ENCODE results near the gene MSN.
"Not testable (repeated sequence)": the region's sequence is repeated elsewhere in the genome, so short reads cannot be mapped to it uniquely, and the experiment has no call there.

MSN gene

DNA sequence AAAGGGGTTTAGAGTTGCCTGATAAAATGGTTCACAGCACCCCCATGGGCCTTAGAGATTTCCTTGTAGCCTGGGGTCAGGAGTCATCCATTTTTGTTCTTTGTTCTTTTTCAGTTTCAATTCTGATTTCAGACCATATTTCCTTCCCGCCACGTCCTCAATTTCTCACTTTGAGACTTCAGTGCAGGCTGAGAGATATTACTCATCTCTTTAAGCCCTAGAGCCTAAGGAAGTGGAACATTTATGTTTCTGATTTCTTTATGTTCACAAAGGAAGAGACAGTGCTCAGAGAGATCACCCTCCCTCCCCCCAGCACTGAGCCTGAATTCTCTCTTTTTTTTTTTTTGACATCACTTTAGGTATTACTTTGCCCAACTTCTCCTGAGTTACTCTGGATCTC, 56.3 kb downstream of the MSN start:
- H3K36me3 Mint-ChIP-seq = peaks cover 95% of the 10 kb centered on the region
- ATAC-seq = peak; percentile 92
- peak overlapping the region; percentile 37 for H3K4me3 Mint-ChIP-seq
- peaks cover 76% of the 10 kb centered on the region for H3K4me1 Mint-ChIP-seq
- peak overlapping the region; percentile 83 for H3K27ac Mint-ChIP-seq
- H3K9me3 Mint-ChIP-seq = no peaks in the 10 kb centered on the region
- DNase-seq (ENCODE audit: low spot score in 2 of 2) = no peak

- H3K4me1 Mint-ChIP-seq = peaks cover 70% of the 10 kb centered on the region
- no peak for ATAC-seq
- H3K9me3 Mint-ChIP-seq = no peaks in the 10 kb centered on the region
- no peak overlapping the region for H3K4me3 Mint-ChIP-seq
- H3K27ac Mint-ChIP-seq = peak overlapping the region; percentile 83
- no peak for DNase-seq (ENCODE audit: low spot score in 2 of 2)
- H3K36me3 Mint-ChIP-seq = peaks cover 98% of the 10 kb centered on the region
Observed at GRCh38 chrX:65726715-65727114, 59.3 kb downstream of the MSN start.

GRCh38 chrX:65731684-65732289, 64.3 kb downstream of the MSN start:
- peak; percentile 88 for ATAC-seq

DNA sequence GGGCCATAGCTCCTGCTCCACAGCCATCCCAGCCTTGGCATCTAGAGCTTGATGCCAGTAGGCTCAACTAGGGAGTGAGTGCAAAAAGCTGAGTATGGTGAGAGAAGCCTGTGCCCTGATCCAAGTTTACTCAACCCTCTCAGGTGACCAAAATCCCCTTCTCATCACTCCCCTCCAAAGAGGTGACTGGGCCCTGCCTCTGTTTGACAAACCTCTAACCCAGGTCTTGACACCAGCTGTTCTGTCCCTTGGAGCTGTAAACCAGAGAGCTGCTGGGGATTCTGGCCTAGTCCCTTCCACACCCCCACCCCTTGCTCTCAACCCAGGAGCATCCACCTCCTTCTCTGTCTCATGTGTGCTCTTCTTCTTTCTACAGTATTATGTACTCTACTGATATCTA, 73.5 kb downstream of the MSN start:
- Mint-ChIP-seq H3K36me3 (peaks cover 91% of the 10 kb centered on the region), H3K27ac (peak overlapping the region; percentile 85), H3K4me1 (peaks cover 56% of the 10 kb centered on the region)

More at GRCh38 chrX:65731684-65732289, 64.3 kb downstream of the MSN start:
- Mint-ChIP-seq H3K4me3 (peak overlapping the region; percentile 26), H3K27ac (peak overlapping the region; percentile 92), H3K9me3 (no peaks in the 10 kb centered on the region), H3K36me3 (peaks cover 100% of the 10 kb centered on the region), H3K4me1 (peaks cover 42% of the 10 kb centered on the region)
- peak in 1 of 2 donors; percentile 49 for DNase-seq (ENCODE audit: low spot score in 2 of 2)

GRCh38 chrX:65741823-65742222, 74.4 kb downstream of the MSN start:
- no peak for DNase-seq (ENCODE audit: low spot score in 2 of 2)
- Mint-ChIP-seq H3K27ac (peak overlapping the region; percentile 85), H3K4me1 (peaks cover 60% of the 10 kb centered on the region), H3K36me3 (peaks cover 91% of the 10 kb centered on the region), H3K9me3 (no peaks in the 10 kb centered on the region), H3K4me3 (no peak overlapping the region)
- peak; percentile 78 for ATAC-seq

More for the DNA sequence above, 73.5 kb downstream of the MSN start:
- Mint-ChIP-seq H3K4me3 (no peak overlapping the region), H3K9me3 (no peaks in the 10 kb centered on the region)
- no peak for DNase-seq (ENCODE audit: low spot score in 2 of 2)
- ATAC-seq = peak; percentile 62

GRCh38 chrX:65744965-65745364, 77.5 kb downstream of the MSN start:
- Mint-ChIP-seq H3K27ac (peak overlapping the region; percentile 77), H3K4me3 (no peak overlapping the region), H3K9me3 (no peaks in the 10 kb centered on the region), H3K4me1 (peaks cover 59% of the 10 kb centered on the region), H3K36me3 (peaks cover 70% of the 10 kb centered on the region)
- DNase-seq (ENCODE audit: low spot score in 2 of 2) = no peak
- no peak for ATAC-seq

GRCh38 chrX:65745427-65745826, 78.0 kb downstream of the MSN start:
- Mint-ChIP-seq H3K4me1 (peaks cover 56% of the 10 kb centered on the region), H3K36me3 (peaks cover 66% of the 10 kb centered on the region)
- ATAC-seq = peak; percentile 52

DNA sequence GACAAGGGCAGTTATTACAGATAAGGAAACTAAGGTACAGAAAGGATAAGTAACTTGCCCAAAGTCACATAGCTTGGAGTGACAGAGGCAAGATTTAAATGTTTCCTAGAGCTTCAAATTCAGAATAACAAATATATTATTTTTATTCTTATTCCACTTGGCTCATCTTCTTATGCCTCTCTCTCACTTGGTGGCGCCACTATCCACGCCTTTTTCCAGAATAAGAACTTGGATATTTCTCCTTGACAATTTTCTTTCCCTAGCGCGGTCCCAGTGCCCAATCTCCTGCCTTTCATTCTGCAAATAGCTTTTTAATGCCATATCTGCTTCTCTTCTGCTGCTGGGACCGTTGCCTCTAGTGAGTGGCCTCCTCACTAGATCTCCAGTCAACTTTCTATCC, 78.5 kb downstream of the MSN start:
- H3K27ac Mint-ChIP-seq = peak overlapping the region; percentile 53
- no peaks in the 10 kb centered on the region for H3K9me3 Mint-ChIP-seq
- no peak overlapping the region for H3K4me3 Mint-ChIP-seq
- no peak for ATAC-seq
- peaks cover 66% of the 10 kb centered on the region for H3K36me3 Mint-ChIP-seq
- no peak for DNase-seq (ENCODE audit: low spot score in 2 of 2)
- H3K4me1 Mint-ChIP-seq = peaks cover 56% of the 10 kb centered on the region

More at GRCh38 chrX:65745427-65745826, 78.0 kb downstream of the MSN start:
- Mint-ChIP-seq H3K9me3 (no peaks in the 10 kb centered on the region), H3K27ac (peak overlapping the region; percentile 53), H3K4me3 (no peak overlapping the region)
- no peak for DNase-seq (ENCODE audit: low spot score in 2 of 2)

GRCh38 chrX:65750674-65751469, 83.4 kb downstream of the MSN start:
- no peaks in the 10 kb centered on the region for H3K9me3 Mint-ChIP-seq
- DNase-seq (ENCODE audit: low spot score in 2 of 2) (peak in 1 of 2 donors; percentile 53), ATAC-seq (peak; percentile 69)
- H3K36me3 Mint-ChIP-seq = peaks cover 30% of the 10 kb centered on the region
- H3K4me1 Mint-ChIP-seq = peaks cover 51% of the 10 kb centered on the region
- peak overlapping the region; percentile 52 for H3K27ac Mint-ChIP-seq
- peak overlapping the region; percentile 39 for H3K4me3 Mint-ChIP-seq

- peaks cover 23% of the 10 kb centered on the region for H3K36me3 Mint-ChIP-seq
- H3K4me1 Mint-ChIP-seq = peaks cover 46% of the 10 kb centered on the region
- peak overlapping the region; percentile 52 for H3K27ac Mint-ChIP-seq
- H3K4me3 Mint-ChIP-seq = peak overlapping the region; percentile 39
- DNase-seq (ENCODE audit: low spot score in 2 of 2) (no peak), ATAC-seq (no peak)
- no peaks in the 10 kb centered on the region for H3K9me3 Mint-ChIP-seq
Observed at GRCh38 chrX:65751519-65751918, 84.1 kb downstream of the MSN start.

- Mint-ChIP-seq H3K4me1 (peaks cover 45% of the 10 kb centered on the region), H3K27ac (peak overlapping the region; percentile 52), H3K9me3 (no peaks in the 10 kb centered on the region), H3K4me3 (no peak overlapping the region), H3K36me3 (peaks cover 15% of the 10 kb centered on the region)
- ATAC-seq (no peak), DNase-seq (ENCODE audit: low spot score in 2 of 2) (no peak)
Observed at GRCh38 chrX:65752294-65752693, 84.8 kb downstream of the MSN start.

DNA sequence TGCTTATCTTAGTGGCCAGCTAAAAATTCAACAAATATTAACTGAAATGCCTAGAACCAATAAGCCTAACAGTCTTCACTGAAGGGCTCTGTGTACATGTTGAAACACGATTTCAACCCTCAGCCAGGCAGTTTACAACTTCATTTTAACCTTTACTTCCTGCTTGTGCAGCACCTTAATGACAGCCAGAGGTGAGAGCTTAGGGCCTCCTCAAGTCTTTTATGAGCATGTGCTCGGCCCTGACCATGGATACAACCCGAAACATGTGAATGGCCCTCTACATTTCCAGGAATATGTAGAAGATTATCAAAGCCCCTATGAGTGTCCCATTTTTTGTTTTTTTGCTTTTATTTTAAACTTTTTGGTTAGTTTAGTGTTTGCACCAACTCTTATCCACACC, 88.3 kb downstream of the MSN start:
- H3K9me3 Mint-ChIP-seq = no peaks in the 10 kb centered on the region
- peaks cover 5% of the 10 kb centered on the region for H3K36me3 Mint-ChIP-seq
- no peak overlapping the region for H3K27ac Mint-ChIP-seq
- ATAC-seq (no peak), DNase-seq (ENCODE audit: low spot score in 2 of 2) (no peak)
- peaks cover 49% of the 10 kb centered on the region for H3K4me1 Mint-ChIP-seq
- no peak overlapping the region for H3K4me3 Mint-ChIP-seq

GRCh38 chrX:65757943-65758342, 90.5 kb downstream of the MSN start:
- Mint-ChIP-seq H3K27ac (no peak overlapping the region), H3K4me1 (peaks cover 40% of the 10 kb centered on the region), H3K36me3 (no peaks in the 10 kb centered on the region), H3K9me3 (peaks cover 3% of the 10 kb centered on the region), H3K4me3 (no peak overlapping the region)
- no peak for DNase-seq (ENCODE audit: low spot score in 2 of 2)
- ATAC-seq = no peak

- H3K4me1 Mint-ChIP-seq = peaks cover 44% of the 10 kb centered on the region
- ATAC-seq (peak; percentile 73), DNase-seq (ENCODE audit: low spot score in 2 of 2) (no peak)
- no peak overlapping the region for H3K27ac Mint-ChIP-seq
- H3K4me3 Mint-ChIP-seq = no peak overlapping the region
- no peaks in the 10 kb centered on the region for H3K36me3 Mint-ChIP-seq
- peaks cover 3% of the 10 kb centered on the region for H3K9me3 Mint-ChIP-seq
Observed at GRCh38 chrX:65758505-65758904, 91.1 kb downstream of the MSN start.

DNA sequence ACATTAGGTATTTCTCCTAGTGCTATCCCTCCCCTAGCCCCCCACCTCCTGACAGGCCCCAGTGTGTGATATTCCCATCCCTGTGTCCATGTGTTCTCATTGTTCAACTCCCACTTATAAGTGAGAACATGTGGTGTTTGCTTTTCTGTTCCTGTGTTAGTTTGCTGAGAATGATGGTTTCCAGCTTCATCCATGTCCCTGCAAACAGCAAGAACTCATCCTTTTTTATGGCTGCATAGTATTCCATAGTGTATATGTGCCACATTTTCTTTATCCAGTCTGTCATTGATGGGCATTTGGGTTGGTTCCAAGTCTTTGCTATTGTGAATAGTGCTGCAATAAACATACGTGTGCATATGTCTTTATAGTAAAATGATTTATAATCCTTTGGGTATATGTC, 92.1 kb downstream of the MSN start:
- H3K4me3 Mint-ChIP-seq; H3K9me3 Mint-ChIP-seq; H3K27ac Mint-ChIP-seq; H3K36me3 Mint-ChIP-seq; DNase-seq (ENCODE audit: low spot score in 2 of 2); ATAC-seq: not testable (repeated sequence)
- peaks cover 55% of the 10 kb centered on the region for H3K4me1 Mint-ChIP-seq

Measured in stimulated activated effector memory CD8-positive, alpha-beta T cell treated with anti-CD3 and anti-CD28 coated beads, Interleukin-12 subunit alpha, Interleukin-12 subunit beta, amount 100 ng/mL, for 72 hours (primary cell).